Pancreas (tissue), 10 donors: ENCODE measurements around the gene CLEC5A. TPM values are rescaled to one million over a fixed set of nuclear protein-coding genes. Genes with fewer than 3 reads are reported as not detected.

Source experiments
- ATAC-seq, 4 donors: fragments of 200-7000 bp; cut with Tn5 transposase; one replicate each; pipeline versions ENCODE4 v1.8.0 to v1.9.1; 2020; ENCODE audit warnings: mild to moderate bottlenecking in 4 of 4, moderate library complexity in 4 of 4
- DNase-seq, 6 donors: peaks; one replicate each; pipeline ENCODE4 v3.0.0-alpha.2; 2020
- FAIRE-seq: peaks from 2 replicates; lab custom pipeline; 2012; peaks lifted over from hg19 to GRCh38; lab: Jason Lieb, UNC
- H3K27ac ChIP-seq, 4 donors: fragments of 200-600 bp; sonication (generic); 1 replicate in 3 of 4; 2 replicates in 1 of 4; pipeline versions ENCODE4 v1.5.0 to v1.8.0; 2020
- H3K27me3 ChIP-seq, 4 donors: fragments of 200-600 bp; one replicate each; pipeline ENCODE4 v1.8.0; 2021
- H3K36me3 ChIP-seq, 3 donors: fragments of 200-600 bp; sonication (generic) in 1 of 3; one replicate each; pipeline versions ENCODE4 v1.5.0 to v1.8.0; 2020 to 2021
- H3K4me1 ChIP-seq, 3 donors: fragments of 200-600 bp; one replicate each; pipeline ENCODE4 v1.8.0; 2021
- H3K4me3 ChIP-seq, 4 donors: fragments of 200-600 bp; sonication (generic) in 2 of 4; one replicate each; pipeline versions ENCODE4 v1.5.0 to v1.8.0; 2020 to 2021
- H3K9me3 ChIP-seq, 4 donors: fragments of 200-600 bp; one replicate each; pipeline ENCODE4 v1.8.0; 2021
- CTCF ChIP-seq, 4 donors: fragments of 200-600 bp; sonication (generic) in 3 of 4; IDR thresholded peaks; one replicate each; pipeline versions ENCODE4 v1.5.0 to v1.8.0; 2021; ENCODE audit warnings: antibody characterized with exemption in 4 of 4
- WGBS, 2 donors: extraction: QIAGEN DNeasy Blood & Tissue Kit; methylation state at CpG; one replicate each; pipeline ENCODE4 v1.1.7; 2013; 5-methylcytosine and 5-hydroxymethylcytosine counted together
- intact Hi-C, 3 donors: fragments of 100-400 bp; cut with DNase I; formaldehyde crosslinking; loops; one replicate each; pipeline versions ENCODE4 v1.11.1 to v1.14.2; 2022
- polyA plus RNA-seq, 2 donors: library from polyadenylated mRNA; stranded (reverse); fragments of 200-250 nt; gene quantifications; one replicate each; pipeline ENCODE4 v1.2.3, GENCODE V29; 2013
- total RNA-seq, 6 donors: library from RNA; stranded (reverse); fragmentation: NEBNext Ultra II Directional in 4 of 6; extraction: Animal tissue kit (Norgen Biotek cat#: 25700) in 4 of 6; gene quantifications; one replicate each; pipeline versions ENCODE4 v1.2.1 to v1.2.4, GENCODE V29; 2021 to 2023
- donor health status: healthy with polysubstance abuse.
- donor health status: DM: no; HTN: no; CAD: no; lungs with moderate emphysema.
- donor health status: DM: no; HTN: no; CAD: no.
- donor health status: control.
- donor health status: control.
- donor health status: Bipolar disorder and iron deficiency.
- donor health status: DM: yes; HTN: yes; CAD: no.
- donor health status: DM: no; HTN: no; CAD: no.
- donor health status: DM: no; HTN: no; CAD: no.
- donor health status: DM: yes; HTN: yes; CAD: no.

CLEC5A gene
- total and polyA plus RNA-seq, 8 donors: 0.14 to 5.3 (median 0.87) TPM

- Histone ChIP-seq H3K4me1 (no peaks in the 10 kb centered on the region), H3K27me3 (no peaks in the 10 kb centered on the region), H3K9me3 (no peaks in the 10 kb centered on the region), H3K27ac (no peak overlapping the region), H3K4me3 (no peak overlapping the region), H3K36me3 (no peaks in the 10 kb centered on the region)
- TF ChIP-seq CTCF (IDR thresholded peaks at IDR 0.05): no peak
- 75 to 93% methylated on average over 1 of the region's 1 CpG for WGBS, 2 donors
- FAIRE-seq (no peak), DNase-seq (no peak), ATAC-seq (no peak)
- intact Hi-C loops: no loop called here
Observed at GRCh38 chr7:141943846-141944245, 2.9 kb downstream of the CLEC5A start.

GRCh38 chr7:141941075-141941474 lies 5.7 kb downstream of the CLEC5A start:
- no peak for DNase-seq
- Histone ChIP-seq H3K4me1 (no peaks in the 10 kb centered on the region), H3K9me3 (no peaks in the 10 kb centered on the region), H3K36me3 (no peaks in the 10 kb centered on the region), H3K4me3 (no peak overlapping the region), H3K27ac (no peak overlapping the region), H3K27me3 (no peaks in the 10 kb centered on the region)
- ATAC-seq: no peak
- no peak for FAIRE-seq
- TF ChIP-seq CTCF (IDR thresholded peaks at IDR 0.05): no peak
- intact Hi-C loops: no loop called here
- WGBS, 2 donors: 80 to 87% methylated on average over 3 of the region's 3 CpGs

- 90% methylated on average over 5 of the region's 5 CpGs for WGBS, 2 donors
- DNase-seq (no peak), ATAC-seq (no peak), FAIRE-seq (no peak)
- no peak overlapping the region for H3K27ac ChIP-seq
- H3K27me3 ChIP-seq: no peaks in the 10 kb centered on the region
- intact Hi-C loops: no loop called here
- no peak for TF ChIP-seq CTCF (IDR thresholded peaks at IDR 0.05)
- no peaks in the 10 kb centered on the region for H3K4me1 ChIP-seq
- H3K36me3 ChIP-seq: no peaks in the 10 kb centered on the region
- no peaks in the 10 kb centered on the region for H3K9me3 ChIP-seq
- H3K4me3 ChIP-seq: no peak overlapping the region
Observed at GRCh38 chr7:141930211-141930610, 16.6 kb downstream of the CLEC5A start.

- no peak overlapping the region for H3K4me3 ChIP-seq
- 78 to 87% methylated on average over 3 of the region's 3 CpGs for WGBS, 2 donors
- no peak for TF ChIP-seq CTCF (IDR thresholded peaks at IDR 0.05)
- FAIRE-seq (no peak), DNase-seq (no peak), ATAC-seq (no peak)
- intact Hi-C loops: no loop called here
- H3K27ac ChIP-seq: no peak overlapping the region
- H3K4me1 ChIP-seq: no peaks in the 10 kb centered on the region
- H3K36me3 ChIP-seq: no peaks in the 10 kb centered on the region
- no peaks in the 10 kb centered on the region for H3K9me3 ChIP-seq
- no peaks in the 10 kb centered on the region for H3K27me3 ChIP-seq
Observed at GRCh38 chr7:141928845-141929195, 18.0 kb downstream of the CLEC5A start.

GRCh38 chr7:141928146-141928844 lies 18.5 kb downstream of the CLEC5A start:
- ATAC-seq (no peak), FAIRE-seq (no peak), DNase-seq (no peak)
- no peak for TF ChIP-seq CTCF (IDR thresholded peaks at IDR 0.05)
- Histone ChIP-seq H3K36me3 (no peaks in the 10 kb centered on the region), H3K4me1 (no peaks in the 10 kb centered on the region), H3K4me3 (no peak overlapping the region), H3K27me3 (no peaks in the 10 kb centered on the region), H3K27ac (no peak overlapping the region), H3K9me3 (no peaks in the 10 kb centered on the region)
- intact Hi-C loops: no loop called here
- 66 to 79% methylated on average over 2 of the region's 2 CpGs for WGBS, 2 donors
